GM12801 (cell line): Measurements from ENCODE around the gene CORO2B.

ENCODE experiments used
- TF ChIP-seq, protein P1 (sequence below): IDR thresholded peaks from one replicate; pipeline ENCODE4 v1.5.1; 2011; ENCODE audit warnings: control low read depth; ENCODE audit not compliant: insufficient read length; ENCODE audit errors: extremely low read depth

The CORO2B gene

GRCh38 chr15:68542348-68542747 lies 36.4 kb upstream of the CORO2B start:
- TF ChIP-seq, protein P1, sequence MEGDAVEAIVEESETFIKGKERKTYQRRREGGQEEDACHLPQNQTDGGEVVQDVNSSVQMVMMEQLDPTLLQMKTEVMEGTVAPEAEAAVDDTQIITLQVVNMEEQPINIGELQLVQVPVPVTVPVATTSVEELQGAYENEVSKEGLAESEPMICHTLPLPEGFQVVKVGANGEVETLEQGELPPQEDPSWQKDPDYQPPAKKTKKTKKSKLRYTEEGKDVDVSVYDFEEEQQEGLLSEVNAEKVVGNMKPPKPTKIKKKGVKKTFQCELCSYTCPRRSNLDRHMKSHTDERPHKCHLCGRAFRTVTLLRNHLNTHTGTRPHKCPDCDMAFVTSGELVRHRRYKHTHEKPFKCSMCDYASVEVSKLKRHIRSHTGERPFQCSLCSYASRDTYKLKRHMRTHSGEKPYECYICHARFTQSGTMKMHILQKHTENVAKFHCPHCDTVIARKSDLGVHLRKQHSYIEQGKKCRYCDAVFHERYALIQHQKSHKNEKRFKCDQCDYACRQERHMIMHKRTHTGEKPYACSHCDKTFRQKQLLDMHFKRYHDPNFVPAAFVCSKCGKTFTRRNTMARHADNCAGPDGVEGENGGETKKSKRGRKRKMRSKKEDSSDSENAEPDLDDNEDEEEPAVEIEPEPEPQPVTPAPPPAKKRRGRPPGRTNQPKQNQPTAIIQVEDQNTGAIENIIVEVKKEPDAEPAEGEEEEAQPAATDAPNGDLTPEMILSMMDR = no peak

DNA sequence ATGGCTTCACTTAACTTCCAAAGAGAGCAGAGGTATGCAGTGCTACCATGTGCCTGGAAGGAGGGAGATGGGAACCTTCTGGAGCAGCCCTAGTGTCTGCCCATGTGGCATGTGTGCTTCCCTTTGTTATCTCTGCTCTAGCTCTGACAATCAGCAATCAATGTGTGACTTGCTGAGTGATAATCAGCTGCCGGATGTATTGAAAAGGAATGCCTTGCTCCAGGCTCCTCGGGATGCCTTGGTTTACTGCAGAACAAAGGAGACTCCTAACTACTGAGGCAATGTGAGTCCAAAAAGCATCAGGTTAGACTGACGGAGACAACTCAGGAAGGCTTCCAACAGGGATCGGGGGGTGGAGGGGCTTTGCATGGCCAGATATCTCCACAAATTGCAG lies 36.0 kb upstream of the CORO2B start:
- TF ChIP-seq, protein P1 = no peak

GRCh38 chr15:68543165-68544008 lies 35.4 kb upstream of the CORO2B start:
- TF ChIP-seq, protein P1 = no peak

- TF ChIP-seq, protein P1 = no peak
Observed at GRCh38 chr15:68546318-68546717, 32.5 kb upstream of the CORO2B start.

GRCh38 chr15:68548364-68548763 lies 30.4 kb upstream of the CORO2B start:
- TF ChIP-seq, protein P1 = no peak

GRCh38 chr15:68550004-68550403 lies 28.8 kb upstream of the CORO2B start:
- TF ChIP-seq, protein P1 = no peak

DNA sequence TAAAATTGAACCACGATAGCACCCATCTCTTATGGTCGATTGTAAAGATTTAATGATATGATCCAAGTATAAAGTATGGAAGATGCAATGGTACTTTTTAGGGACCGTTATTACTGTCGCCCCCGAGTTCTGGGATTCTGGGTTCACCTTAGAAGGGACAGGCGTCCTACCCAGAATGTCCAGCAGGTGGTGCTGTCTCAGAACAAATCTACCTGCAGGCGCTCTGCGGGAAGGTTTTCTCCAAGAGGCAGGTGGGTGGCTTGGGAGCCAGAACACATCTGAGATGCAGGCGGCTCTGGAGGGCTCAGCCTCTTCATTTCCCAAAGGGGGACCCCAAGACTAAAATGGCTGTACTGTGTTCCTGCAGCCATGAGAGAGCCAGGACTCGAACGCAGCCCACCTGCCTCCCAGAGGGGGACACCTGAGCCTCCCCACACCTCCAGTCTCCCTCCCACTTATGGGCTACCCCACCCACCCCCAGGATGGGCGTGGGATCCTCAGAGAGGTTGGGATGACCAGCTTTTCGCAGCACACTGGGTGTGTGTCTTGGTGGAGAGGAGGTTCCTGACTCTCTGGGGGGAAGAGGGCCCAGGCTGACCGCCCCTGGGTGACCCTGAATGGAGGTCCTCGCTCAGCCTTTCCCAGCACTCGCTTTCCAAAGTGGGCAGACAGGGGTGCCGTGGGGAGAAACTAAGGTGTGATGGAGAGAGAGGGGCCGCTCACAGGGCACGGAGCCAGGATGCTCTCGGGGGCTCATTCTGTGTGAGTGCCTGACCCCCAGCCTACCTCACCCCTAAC lies 28.1 kb upstream of the CORO2B start:
- TF ChIP-seq, protein P1 = no peak
